Measurements from ENCODE around the gene ANO10. TPM values are rescaled to one million over a fixed set of nuclear protein-coding genes. Genes with fewer than 3 reads are reported as not detected.

The ANO10 gene
- total RNA-seq, 1 donor from 2014 or later = 39.1 TPM

DNA sequence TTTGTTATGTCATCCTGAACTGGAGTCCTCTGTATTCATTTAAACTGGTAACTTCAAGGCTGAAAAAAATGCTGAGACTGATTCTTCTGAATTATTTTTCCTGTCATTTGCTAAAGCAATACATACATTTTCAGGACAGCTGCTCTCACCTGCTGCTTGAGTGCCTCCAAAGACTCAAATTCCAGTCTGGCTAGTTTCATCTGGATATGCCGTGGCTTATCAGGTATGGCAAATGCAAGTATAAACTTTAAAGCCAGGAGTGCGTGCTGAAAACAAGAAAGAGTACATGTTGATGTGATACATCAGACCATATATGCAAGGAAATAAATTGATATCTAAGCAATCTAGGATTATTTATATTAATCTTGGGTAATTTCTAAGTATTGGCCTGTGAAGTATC is 189.3 kb downstream of the ANO10 start:
- FAIRE-seq (no peak), DNase-seq (ENCODE audit: low spot score in 2 of 2) (no peak)

DNA sequence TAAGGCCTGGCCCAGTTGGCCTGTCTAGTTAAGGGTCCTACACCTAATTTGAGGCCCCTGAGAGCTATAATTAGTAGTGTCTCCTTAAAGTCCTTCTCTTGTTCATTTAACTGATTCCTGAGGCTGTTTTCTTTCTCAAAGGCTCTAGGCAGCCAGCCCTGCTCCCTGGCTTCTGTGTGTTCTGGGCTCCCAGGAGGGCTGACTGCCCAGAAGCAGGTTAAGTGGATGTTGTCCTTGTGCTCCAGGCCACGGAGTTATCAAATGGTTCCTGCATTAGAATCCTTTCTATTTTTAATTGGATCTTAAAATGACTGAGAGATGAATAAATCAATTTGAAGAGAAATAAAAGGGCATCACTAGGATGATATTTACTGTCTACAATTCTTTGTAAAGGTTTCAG is 195.4 kb downstream of the ANO10 start:
- DNase-seq (ENCODE audit: low spot score in 2 of 2) (no peak), FAIRE-seq (no peak)

DNA sequence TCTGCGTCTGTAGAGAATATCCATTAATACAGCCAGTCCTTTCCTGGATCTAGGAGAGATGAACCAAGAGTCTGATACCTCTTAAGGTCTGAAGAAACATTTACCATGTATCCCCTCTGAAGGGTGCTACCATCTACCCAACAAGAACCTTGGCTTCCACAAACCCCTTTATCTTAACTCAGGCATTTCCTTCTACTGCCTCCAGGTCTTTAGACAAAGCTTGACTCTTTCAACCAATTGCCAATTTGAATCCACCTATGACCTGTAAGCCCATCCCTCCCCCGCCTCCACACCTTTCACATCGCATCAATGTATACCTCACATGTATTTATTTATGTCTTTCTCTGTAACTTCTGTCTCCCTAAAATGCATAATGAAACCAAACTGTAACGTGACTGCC is 196.0 kb downstream of the ANO10 start:
- no peak for DNase-seq (ENCODE audit: low spot score in 2 of 2)
- no peak for FAIRE-seq

DNA sequence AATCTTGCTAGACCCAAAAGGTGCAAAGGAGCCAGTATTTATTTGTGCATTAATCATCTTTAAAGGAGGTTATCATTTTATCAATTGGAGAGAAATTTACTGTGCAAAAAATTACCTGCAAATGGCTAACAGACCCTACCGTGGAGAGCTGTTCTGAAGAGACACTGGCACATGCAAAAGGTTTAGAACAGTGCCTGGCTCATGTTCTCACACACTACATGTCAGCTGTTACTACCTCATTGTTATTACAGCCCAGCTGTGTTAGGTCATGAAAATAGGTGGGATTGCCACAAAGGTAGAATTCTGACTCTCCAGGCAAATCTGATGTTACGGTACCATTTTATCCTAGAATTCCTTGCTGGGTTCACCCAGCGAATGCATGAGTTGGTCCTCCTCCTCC is 198.2 kb downstream of the ANO10 start:
- FAIRE-seq = no peak
- no peak for DNase-seq (ENCODE audit: low spot score in 2 of 2)

DNA sequence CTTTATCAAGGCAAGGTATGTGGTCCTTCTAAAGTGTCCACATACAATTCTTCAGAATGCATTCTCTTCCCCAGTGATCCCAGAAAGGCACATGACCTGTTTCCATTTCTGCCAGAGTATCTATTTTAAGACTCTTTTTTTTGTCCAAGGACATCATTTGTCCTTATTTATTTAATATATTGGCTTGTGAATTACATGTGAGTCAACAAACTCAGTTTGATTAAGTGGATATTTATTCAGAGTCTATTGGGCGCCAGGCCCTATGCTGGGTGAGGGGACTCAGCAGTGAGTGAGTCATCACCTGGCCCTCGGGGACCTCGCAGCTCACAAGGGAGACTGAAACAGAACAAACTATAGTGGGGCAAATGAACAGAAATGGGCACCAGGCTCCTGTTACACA is 198.7 kb downstream of the ANO10 start:
- no peak for FAIRE-seq
- no peak for DNase-seq (ENCODE audit: low spot score in 2 of 2)

DNA sequence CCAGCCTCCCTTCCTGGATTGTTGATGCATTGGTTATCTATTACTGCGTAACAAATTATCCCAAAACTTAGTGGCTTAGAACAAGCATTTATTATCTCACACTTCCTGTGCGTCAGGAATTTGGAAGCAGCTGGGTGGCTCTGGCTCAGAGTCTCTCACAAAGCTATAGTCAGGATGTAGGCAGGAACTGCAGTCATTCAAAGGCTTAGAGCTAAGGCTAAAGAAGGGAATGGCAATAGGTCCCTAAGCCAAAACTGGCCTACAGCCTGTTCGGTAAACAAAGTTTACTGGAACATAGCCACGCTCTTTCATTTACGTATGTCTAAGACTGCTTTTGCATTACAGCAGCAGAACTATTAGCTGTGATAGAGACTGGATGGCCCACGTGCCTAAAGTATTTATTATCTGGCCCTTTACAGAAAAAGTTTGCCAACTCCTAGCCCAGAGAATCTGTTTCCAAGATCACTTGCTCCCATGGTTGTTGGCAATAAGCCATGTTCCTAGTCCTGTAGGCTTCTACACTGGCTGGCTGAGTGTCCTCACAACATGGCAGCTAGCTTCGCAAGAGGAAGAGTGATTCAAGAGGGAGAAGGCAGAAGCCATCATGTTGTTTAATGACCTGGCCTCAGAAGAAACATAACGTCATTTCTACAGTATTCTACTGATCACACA is 203.1 kb downstream of the ANO10 start:
- FAIRE-seq = no peak
- no peak for DNase-seq (ENCODE audit: low spot score in 2 of 2)

DNA sequence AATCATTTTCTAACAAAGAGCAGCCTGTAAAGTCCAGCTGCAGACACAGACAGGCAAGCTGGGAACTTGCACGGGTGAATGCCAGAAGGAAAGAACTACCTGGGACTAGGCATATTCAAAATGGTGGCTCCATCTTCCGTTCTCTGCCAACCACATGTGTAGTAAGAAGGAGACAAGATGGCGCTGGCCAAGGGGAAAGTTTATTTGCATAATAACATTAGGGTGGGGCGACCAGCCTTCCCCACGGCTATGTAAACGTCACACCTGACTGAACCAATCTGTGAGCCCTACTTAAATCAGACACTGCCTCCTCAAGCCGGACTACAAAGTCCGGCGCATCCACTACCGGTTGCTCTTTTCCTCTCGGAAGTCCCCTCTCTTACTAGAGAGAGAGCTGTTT is 204.7 kb downstream of the ANO10 start:
- no peak for FAIRE-seq
- DNase-seq (ENCODE audit: low spot score in 2 of 2) = no peak

DNA sequence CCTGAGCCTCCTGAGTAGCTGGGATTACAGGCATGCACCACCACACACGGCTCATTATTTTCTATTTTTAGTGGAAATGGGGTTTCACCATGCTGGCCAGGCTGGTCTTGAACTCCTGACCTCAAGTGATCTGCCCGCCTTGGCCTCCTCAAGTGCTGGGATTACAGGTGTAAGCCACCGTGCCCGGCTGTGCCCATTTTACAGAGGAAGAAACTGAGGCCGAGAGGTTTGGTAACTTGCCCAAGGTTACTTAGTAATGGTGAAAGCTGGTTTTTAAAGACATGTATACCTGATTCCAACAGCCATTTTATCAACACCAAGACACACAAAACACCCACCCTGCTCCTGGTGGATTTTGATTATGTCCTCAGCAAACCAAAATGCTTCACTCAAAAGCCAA is 206.7 kb downstream of the ANO10 start:
- DNase-seq (ENCODE audit: low spot score in 2 of 2) = no peak
- FAIRE-seq = no peak

DNA sequence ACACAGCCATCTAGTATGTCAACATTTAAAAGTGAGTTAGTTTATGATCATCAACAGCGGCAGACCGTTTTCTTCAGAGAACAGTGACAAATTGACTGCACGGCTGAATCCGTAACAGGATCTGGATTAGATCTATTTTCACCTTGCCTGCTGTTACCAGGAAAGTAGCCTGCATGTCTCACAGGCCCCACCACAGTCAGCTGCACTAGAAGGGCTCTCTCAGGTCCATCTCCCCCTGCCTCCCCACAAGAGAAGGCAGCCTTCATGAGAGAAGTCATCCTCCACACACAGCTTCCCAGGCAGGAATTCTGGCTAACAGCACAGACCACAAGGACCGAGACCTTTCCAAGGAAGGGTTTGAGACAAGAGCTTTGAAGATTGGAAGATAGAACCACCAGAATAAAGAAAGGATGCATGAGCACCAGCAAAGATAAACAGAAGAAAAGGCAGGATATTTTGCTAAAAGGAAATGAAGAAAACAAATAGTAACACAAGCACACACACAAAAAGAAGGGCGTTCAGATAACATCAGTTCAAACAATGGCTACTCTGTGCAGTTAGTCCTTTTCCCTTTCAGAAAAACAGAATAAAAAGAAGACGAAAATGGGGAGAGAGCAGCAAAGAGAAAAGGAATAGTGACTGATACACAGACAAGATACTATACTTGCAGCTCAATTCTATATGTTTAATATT is 208.0 kb downstream of the ANO10 start:
- DNase-seq (ENCODE audit: low spot score in 2 of 2) = no peak
- no peak for FAIRE-seq

DNA sequence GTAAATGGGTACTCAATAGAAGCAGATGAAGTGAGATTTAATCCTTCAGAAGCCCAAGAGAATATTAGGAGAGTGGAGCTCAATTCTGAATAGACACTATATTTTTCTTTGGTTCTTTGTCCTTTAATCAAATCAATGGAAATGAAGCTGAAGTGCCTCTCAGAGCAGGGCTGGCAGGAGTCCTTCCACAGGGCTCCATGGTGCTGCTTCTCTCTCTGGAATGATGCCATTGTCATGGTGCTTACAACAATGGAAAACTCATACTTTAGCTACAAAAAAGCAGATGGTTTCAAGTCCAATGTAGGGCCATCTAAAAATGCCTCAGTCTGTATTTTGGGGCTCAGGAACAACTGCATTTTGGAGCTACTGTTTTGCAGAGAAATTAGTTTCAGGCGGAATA is 210.4 kb downstream of the ANO10 start:
- DNase-seq (ENCODE audit: low spot score in 2 of 2) (peak in 1 of 2 donors; percentile 10), FAIRE-seq (no peak)

DNA sequence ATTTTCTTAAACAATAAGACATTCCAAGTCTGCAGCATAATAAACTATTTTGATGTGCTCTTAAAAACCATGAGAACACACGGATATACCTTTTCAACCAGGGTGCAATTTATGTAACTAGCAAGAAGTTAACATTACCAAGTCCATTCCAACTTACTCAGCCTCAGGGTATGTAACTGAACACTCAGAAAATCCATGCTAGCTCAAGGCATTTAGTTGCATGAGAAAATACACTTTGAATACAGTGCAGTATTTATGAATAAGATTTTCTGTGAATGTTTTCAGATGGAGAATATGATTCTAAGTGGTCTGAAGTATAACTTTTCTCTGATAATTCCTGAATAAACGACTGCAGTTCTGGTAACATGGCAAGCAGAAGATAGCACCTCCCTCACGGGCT is 211.2 kb downstream of the ANO10 start:
- DNase-seq (ENCODE audit: low spot score in 2 of 2) (no peak), FAIRE-seq (no peak)

DNA sequence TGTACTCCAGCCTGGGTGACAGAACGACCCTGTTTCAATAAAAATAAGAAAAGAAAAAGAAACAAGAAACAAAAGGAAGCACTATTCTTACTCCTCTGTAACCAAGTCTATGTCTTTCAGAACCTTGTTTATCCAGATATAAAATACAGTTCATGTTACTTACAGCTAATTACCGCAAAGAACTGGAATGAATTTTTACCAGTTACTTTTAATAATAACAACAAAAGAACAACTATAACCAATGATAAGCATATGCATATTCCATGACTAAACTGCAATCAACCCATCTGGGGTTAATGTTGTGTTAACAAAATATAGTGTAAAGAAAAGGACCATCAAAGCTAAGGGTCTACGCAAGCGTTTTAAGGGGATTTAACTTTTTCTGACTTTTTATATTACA is 212.3 kb downstream of the ANO10 start:
- FAIRE-seq = no peak
- no peak for DNase-seq (ENCODE audit: low spot score in 2 of 2)

DNA sequence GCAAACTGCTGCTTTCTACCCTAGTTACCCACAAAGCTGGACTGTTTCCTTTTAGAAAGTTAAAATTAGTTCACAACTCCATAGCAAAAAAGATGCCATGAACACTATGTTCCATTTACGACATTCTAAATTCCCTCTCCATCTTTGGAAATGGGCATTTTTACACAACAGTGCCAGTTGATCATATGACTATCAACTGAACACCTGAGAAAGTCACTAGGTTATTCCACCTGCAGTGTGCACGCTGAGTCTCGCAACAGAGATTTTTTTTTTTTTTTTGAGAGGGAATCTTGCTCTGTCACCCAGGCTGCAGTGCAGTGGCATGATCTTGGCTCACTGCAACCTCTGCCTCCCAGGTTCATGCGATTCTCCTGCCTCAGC is 215.2 kb downstream of the ANO10 start:
- FAIRE-seq (no peak), DNase-seq (ENCODE audit: low spot score in 2 of 2) (no peak)

DNA sequence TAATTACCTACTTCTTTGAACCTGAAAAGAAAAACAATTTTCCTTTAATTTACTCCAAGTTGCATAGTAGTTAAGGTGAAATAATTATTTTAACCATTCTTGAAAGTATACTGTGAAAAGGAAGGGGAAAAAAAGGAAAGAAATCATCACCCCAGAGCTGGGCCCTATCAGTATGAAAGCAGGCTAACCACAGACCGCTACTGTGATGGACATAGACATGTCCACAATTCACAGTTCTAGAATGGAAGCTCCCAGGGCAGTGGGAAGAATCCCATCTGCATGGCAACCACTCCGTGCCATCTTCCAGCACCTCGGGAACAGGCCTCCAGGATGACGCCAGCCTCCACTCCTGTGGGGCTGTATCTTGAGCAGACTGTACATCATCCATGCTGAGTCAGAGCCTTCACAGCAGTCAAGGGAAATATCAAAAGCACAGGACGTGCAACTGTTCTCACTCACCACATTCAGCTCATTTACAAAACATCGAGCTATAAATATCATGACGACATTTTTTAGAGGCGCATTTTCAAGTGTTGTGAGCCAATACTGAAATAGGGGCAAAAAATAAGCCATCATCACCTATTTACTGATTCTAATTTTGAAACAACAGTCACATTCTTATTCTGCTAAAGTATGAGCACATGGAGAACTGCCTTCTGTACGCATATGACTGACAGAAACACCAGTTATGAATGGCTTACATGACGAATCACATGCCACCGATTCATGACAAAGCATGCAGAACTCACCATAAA is 215.7 kb downstream of the ANO10 start:
- FAIRE-seq = no peak

DNA sequence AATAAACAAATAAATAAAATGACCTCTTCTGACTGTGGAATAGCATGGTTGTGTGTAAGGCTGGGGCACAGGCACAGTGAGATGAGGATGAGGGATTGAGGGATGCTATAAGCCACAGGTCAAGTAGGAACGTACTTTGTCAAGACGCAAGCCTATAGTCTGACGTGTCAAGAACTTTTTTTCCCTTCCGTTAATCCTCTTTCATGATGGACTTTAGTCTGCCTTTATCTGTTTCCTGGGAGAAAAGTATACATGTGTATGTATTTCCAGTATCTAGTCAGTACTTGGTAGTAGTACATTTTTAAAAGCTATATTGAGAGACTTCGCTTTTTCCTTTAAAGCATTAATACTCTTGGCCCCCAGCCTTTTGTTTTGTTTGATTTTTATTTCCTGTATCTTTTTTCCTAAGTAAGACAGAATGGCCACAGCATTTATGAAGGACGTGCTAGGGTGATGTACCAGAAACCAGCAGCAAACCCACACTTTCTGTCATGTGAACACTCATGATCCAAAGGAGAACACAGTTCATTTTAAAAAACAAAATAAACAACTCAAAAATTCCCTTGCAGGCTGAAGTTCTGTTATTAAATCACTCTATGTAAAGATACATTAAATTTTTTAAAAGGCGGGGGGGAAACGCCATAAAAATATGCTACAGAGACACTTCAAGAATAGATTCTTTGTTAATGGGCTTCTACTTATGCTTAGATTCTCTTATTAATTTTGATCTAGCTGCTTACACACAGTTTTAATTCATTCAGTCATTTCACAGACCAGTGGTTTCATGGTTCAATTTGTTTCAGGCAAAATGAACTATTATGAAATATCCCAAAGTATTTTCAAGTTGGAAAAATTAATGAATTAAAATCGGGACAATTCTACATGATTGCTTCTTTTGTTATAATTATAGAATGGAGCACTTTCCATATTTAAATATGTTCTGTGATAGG is 220.8 kb downstream of the ANO10 start:
- no peak for DNase-seq (ENCODE audit: low spot score in 2 of 2)
- FAIRE-seq = no peak

More for the DNA sequence above, 215.7 kb downstream of the ANO10 start:
- no peak for DNase-seq (ENCODE audit: low spot score in 2 of 2)

DNA sequence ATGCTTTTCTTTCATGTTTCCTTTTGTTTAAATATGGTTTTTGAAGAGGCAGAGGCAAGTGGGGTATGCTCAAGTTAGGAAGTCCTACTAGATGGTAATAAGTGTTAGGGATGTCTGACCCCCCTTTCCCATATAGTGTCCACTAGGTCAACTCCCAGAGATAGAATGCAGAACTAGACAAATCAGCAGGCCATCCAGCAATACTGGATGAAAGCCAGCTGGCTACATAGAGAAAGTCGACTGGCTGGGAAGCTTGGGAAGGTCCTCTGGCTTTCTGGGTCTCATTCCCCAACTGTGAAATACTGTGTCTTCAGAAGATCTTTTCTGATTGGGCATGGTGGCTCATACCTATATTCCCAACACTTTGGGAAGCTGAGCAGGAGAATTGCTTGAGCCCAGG is 221.6 kb downstream of the ANO10 start:
- DNase-seq (ENCODE audit: low spot score in 2 of 2) (no peak), FAIRE-seq (no peak)

DNA sequence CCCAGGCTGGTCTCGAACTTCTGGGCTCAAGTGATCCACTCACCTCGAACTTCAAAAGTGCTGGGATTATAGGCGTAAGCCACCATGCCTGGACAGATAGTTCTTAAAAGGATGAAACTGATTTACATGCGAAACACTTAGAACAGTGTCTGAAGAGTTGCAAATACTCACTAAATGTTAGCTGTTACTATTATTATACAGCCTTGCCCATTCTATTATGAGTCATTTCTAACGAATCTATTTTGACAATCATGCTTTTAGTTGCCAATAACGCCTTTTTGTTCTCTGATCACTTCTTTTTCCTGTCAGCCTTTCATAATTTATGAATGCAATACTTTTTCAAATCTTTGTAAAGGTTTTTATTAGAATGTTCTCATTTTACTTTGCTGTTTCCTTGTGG is 222.8 kb downstream of the ANO10 start:
- FAIRE-seq (no peak), DNase-seq (ENCODE audit: low spot score in 2 of 2) (no peak)

DNA sequence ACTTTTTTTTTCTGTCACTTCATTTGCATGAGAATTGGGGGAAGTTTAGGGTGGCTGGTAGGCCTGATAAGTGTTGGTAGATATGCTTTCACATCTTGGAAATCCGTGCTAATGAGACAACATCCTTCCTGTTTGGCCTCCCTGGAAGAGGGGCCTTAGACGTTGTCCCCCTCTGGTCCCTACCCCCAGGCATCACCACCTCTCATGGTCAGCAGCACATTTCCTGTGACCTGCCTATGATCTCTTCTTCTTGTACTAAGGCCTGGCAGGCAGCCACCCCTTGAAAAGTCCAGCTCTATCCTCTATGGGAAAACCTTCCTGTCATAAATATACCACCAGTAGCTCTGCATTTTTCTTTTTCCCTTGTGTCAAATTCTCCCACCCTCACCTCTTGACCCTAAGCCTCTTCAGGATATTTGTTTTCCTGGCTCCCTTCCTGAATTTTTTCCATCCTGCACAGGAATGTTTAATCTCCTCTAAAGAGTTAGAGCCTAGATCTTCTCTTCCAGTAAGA is 227.7 kb downstream of the ANO10 start:
- FAIRE-seq = no peak
- no peak for DNase-seq (ENCODE audit: low spot score in 2 of 2)

DNA sequence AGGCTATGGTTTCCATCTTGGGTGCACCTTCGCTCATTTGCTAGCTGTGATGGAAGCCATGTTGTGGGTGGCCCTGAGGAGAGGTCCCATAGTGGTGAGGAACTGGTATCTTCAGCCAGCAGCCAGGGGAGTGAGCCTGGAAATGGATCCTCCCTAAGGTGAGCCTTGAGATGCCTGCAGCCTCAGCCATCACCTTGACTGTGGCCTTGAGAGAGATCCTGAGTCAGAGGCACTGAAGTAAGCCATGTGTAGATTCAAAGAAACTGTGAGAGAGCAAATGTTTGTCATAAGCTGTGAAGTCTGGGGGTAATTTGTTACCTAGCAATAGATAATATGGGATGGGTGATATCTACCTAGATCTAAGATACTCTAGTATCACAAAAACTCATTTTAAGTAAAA is 230.2 kb downstream of the ANO10 start:
- FAIRE-seq = no peak
- DNase-seq (ENCODE audit: low spot score in 2 of 2) = no peak

DNA sequence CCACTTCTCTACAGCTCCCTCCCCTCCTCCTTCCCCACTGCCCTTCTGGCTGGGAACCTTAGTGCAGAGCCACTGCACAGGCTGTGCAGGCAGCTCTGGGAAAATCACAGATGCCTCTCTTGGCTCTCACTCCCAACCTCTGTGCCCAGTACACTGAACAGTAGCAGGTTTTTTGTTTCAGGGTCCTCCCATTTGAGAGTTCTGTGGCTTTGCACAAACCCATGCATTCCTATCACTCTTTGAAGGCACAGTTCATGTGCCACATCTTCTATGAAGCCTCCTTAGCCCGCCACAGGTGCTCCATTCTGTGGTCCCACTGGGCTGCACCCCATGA is 231.6 kb downstream of the ANO10 start:
- no peak for FAIRE-seq
- no peak for DNase-seq (ENCODE audit: low spot score in 2 of 2)

Measured in frontal cortex (tissue), 4 donors.